CD4-positive, alpha-beta T cell treated with Interleukin-10 for 1 hour (primary cell): Measurements from ENCODE around the gene JMJD7.

ENCODE experiments used
- DNase-seq: peaks from one replicate; pipeline ENCODE4 v3.0.0-alpha.2; 2020

Gene JMJD7

GRCh38 chr15:41823502-41823901 is 4.4 kb upstream of the JMJD7 start:
- no peak for DNase-seq

GRCh38 chr15:41824062-41824745 is 3.7 kb upstream of the JMJD7 start:
- DNase-seq, result no peak

- no peak for DNase-seq
These were observed 2.7 kb upstream of the JMJD7 start for GRCh38 chr15:41825145-41825544.

DNA sequence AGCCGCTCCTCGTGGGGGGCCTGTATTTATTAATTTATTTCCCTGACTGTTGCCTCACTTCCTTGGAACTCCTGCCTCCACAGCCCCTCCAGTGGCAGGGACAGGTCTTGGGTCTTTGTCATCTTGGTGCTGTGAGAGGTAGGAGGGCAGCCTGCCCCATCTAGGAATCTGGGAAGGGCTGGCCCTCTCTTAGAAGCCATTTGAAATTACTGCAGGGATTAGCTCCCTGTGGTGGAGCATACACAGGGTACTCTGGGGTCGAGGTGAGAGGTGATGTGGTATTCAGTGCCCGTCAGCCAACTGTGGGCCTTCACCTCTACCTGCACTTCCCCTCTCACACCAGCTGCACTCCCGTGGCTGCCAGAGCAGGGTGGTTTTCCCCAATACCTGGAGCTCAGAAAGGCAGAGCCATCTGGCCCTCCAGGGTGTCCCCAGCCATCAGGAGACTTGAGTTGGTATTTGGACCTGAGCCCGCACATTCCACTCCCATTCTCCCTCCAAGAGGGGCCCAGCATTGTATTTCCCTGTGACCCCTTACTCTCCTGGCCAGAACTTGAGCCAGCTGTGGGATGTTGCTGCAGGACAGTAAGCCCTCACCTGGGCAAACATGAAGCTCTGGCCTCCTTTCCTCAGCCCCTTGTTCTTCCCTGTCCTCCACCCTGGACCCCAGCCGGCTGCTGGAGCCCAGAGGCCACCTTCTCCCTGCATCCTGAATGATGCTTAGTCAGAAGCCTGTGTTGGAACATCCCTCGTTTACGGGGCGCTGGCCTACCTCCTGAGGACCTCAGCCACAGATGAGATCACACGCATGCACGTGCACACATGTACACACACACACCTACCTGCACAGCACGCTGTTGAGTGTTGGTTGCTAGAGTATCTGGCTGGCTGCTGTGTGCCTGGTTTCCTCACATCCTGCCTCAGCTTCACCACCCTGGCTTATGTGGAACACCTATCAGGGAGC is 2.0 kb upstream of the JMJD7 start:
- no peak for DNase-seq

GRCh38 chr15:41827290-41827879 is 507 bp upstream of the JMJD7 start:
- DNase-seq, result no peak

GRCh38 chr15:41828807-41829141 is 882 bp downstream of the JMJD7 start:
- no peak for DNase-seq

DNA sequence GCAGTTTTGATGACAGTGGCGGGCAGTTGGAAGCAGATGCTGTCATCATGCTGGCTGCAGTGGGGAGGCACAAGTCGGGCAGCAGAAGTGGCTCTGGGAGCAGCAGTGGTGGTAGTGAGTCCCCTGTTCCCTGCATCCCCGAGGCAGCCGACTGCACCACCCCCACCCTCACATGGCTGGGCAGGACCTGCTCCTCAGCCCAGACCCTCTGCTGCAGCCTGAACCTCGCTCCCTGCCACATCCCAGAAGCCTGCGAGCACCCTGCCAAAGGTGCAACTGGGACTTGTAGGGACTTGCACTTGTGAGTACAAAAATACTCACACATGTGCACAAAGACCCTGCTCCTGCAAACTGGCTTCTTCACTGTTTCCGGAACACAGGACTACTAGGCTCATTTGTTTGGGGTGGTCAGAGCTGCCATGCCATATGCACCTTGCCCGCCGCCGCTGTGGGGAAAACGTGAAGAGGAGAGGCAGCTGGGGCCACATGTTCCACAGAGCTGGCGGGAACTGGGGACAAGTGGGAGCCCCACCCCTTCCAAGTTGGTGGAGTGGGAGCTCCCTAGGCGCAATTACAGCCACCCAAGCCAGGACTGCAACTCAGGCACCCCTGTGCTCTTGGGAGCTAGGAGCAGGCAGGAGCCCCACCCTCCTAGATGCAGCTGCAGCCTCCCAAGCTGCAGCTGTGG is 2.2 kb downstream of the JMJD7 start:
- DNase-seq, result no peak

- peak; percentile 57 for DNase-seq
These were observed 3.4 kb downstream of the JMJD7 start for GRCh38 chr15:41831291-41831690.

GRCh38 chr15:41832208-41832607 is 4.3 kb downstream of the JMJD7 start:
- DNase-seq, result no peak

DNA sequence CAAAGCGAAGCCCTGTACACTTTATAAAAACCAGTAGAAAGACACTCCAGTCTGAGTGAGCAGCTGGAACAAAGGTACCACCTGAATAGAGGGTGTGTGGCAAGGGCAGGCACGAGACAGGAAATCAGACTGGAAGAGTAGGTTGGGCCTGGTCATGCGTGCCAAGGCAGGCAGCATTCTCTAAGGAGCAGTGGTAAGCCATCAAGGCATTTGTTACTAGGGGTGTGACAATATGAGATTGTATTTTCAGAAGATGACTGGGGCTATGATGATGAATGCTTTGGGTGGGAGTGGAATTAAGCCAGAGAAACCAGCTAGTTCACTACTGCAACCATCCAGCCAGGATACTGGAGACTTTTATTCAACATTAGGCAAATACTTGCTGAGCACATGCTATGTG is 5.0 kb downstream of the JMJD7 start:
- peak; percentile 4 for DNase-seq

- no peak for DNase-seq
These were observed 6.2 kb downstream of the JMJD7 start for GRCh38 chr15:41834096-41834495.

DNA sequence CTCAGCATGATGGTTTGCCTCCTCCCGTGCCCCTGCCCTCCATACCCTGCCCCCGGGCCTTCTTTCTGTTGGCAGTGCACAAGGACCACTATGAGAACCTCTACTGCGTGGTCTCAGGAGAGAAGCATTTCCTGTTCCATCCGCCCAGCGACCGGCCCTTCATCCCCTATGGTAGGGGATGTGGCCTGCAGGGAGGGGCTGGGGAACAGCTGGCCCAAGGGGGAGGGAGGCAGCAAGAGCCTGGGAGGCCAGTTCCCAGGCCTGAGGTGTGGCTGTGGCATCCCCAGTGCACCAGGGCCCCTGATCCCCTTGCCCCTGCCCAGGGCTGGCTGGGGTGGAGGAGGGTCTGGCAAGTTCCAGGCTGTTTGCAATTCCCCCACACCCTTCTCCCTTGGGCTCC is 8.2 kb downstream of the JMJD7 start:
- no peak for DNase-seq

DNA sequence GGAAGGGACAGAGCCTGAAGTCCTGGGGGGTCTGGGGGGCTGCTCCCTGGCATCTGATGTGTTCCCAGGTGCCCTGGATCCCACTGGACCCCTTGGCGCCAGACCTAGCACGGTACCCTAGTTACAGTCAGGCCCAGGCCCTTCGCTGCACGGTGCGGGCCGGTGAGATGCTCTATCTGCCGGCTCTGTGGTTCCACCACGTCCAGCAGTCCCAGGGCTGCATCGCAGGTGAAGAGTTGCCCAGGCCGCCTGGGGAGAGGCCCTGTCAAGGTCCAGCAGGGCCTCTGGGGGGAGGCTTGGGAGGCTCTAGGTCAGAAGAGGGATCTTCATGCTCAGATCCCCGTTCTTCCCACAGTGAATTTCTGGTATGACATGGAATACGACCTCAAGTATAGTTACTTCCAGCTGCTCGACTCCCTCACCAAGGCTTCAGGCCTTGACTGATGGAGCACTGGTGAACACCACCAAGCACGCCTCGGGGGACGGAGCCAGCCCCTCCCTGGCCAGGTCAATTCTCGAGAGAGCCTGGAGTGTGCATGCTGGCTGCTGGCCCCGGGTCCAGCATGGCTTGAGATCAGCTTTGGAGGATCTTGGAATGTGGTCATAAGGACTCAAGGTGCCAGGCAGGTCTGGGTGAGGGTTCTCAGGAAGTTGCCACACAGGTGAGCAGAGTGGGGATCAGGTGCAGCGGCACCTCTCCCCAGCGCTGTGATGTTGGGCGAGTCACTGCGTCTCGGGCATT is 9.0 kb downstream of the JMJD7 start:
- DNase-seq, result no peak

GRCh38 chr15:41838400-41838897 is 10.6 kb downstream of the JMJD7 start, which contains the start of gene PLA2G4B:
Gene PLA2G4B, plus strand, starts transcription at chr15:41838847. Its CDS starts 67 bp downstream, at chr15:41838914.
- no peak for DNase-seq

GRCh38 chr15:41839781-41840491 is 12.0 kb downstream of the JMJD7 start:
- DNase-seq, result no peak

- DNase-seq, result no peak
These were observed 12.8 kb downstream of the JMJD7 start for GRCh38 chr15:41840673-41841072.

- no peak for DNase-seq
These were observed 13.2 kb downstream of the JMJD7 start for GRCh38 chr15:41841131-41841530.

DNA sequence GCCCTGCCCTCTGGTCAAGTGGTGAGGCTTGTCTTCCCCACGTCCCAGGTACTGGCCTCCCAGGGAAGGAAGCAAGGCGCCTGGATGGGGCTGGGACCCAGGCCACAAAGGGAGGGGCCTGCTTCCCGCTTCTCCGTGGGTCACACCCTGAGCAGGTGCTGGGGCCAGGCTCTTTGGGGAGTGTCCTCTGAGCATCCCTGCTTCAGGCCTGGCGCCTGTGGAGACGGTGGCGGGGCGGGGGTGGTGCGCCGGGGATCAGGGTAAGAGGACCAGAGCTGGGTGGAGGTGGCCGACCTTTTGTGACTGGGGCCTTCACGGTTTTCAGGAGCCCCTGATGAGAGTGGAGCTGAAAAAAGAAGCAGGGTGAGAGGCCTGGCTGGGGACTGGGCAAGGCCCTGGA is 14.3 kb downstream of the JMJD7 start:
- DNase-seq, result no peak

GRCh38 chr15:41843571-41843970 is 15.7 kb downstream of the JMJD7 start:
- no peak for DNase-seq

- DNase-seq, result no peak
These were observed 16.9 kb downstream of the JMJD7 start for GRCh38 chr15:41844814-41845213.

DNA sequence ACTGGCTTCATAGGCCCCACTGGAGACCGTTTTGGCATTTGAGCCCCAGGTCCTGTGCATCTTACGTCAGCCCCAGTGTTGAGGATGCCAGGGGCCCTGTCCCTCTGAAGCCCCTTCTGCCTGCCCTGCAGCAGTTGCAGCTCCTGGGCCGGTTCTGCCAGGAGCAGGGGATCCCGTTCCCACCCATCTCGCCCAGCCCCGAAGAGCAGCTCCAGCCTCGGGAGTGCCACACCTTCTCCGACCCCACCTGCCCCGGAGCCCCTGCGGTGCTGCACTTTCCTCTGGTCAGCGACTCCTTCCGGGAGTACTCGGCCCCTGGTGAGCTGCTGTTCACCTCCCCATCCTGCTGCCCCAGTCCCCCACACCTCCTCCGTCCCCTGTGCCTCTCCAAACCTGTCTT is 19.3 kb downstream of the JMJD7 start:
- DNase-seq, result no peak

- DNase-seq, result no peak
These were observed 20.1 kb downstream of the JMJD7 start for GRCh38 chr15:41847981-41848380.
